DMS153 (cell line): ENCODE measurements around the gene CERS1.

ENCODE experiments used
- DNase-seq: peaks from one replicate; lab custom pipeline; 2025; lab: John Stamatoyannopoulos, UW

CERS1 gene

DNA sequence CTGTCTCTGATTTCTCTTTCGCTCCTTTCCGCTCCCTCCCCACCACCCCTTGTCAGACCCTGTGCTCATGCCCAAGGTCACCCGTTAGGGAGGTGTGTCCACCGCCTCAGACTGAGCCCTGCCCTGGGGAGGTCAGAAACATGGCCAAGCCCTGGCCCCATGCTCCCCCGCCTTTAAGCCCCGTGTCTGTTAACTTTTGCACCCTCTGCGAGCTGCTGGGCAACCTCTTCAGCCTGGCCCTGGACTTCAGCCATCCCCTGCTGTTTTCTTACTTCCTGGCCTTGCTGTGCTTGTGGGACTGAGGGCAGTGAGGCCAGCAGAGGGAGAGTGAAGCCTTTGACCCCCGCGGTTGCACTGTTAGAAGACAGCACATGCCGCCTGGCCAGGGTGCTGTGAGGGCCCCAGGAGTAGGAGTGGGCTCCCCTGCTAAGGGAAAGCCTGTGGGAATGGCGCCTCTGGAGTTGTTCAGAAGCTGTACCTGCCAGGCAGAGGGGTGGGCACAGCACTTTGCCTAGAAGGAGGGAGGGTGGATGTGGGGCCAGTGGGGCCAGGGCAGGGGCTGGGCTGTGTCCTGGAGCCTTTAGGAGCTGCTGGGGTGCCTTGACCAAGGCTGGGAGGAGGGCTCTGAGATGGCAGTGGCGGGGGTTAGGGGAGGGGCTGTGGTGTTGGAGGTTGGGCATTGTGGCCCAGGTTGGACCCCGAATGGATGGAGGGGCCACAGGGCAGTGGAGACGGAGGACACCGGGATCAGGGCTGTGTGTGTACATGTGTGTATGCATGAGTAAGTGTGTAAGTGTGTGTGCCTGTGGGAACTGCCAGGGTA lies 56.3 kb downstream of the CERS1 start:
- no peak for DNase-seq

DNA sequence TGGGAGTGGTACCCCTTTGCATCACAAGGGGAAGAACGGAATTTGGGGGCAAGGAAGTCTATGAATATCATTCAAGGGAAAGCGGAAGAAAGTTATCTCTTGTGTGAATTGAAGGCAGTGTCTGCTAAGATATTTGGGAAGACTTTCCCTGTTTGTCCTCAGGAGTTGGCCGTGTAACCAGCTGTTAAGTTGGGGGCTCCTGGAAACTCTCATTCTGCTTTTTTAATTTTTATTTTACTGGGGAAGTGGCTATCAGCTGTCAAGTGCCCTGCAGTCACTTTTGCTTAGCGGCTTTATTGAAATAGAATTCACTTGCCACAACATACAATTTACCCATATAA lies 61.3 kb downstream of the CERS1 start:
- DNase-seq, result no peak

DNA sequence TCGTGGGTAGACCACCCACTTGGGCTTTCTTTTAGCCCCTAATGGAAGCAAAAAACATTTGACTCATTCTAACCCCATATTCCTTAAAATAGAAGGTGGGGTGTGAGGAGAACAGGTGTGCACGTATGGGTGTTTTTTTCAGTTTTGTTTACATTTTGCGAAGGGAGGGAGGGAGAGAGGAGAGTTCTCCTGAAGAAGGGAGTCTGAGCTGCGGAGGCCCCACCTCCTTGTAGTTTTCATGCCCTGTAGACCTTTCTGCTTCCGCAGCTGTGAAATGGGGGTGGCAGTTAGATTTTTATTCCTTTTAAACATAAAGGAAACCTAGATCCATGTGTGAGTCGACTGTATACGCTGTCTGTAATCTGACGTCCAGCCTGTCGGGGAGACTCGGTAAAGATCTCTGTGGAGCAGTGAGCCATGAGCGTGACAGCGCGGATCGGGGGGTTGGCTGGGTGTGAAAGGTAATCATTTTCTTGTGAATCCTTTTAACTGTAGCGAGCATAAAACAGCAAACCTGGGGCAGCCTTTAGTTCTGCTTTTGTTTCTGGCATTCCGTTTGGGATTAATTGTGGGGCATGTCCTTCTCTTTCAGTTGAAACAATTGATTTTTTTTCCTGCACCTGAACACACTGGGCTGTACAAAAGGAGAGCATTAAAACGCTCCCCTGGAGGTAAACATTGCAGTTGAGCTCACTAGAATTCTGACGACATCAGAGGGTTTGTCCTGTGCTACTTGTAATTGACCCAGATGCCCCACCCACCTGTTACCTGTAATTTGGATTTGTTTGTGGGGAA lies 61.9 kb downstream of the CERS1 start:
- peak; percentile 54 for DNase-seq

DNA sequence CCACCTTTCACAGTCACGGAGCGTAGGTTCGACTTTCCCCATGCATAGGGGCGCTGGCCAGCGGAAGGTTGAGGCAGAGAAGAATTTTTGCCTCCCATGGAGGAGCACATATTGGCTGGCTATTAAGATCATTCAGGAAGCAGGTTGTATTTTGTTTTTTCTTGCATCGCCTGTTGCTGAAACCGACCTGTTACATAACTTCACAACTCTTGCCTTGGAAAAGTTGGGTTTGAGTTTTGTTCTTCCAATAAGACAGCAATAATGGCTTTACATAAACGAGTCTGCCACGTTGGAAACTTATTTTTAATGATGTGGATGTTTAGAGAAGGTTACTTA lies 62.8 kb downstream of the CERS1 start:
- DNase-seq, result no peak

DNA sequence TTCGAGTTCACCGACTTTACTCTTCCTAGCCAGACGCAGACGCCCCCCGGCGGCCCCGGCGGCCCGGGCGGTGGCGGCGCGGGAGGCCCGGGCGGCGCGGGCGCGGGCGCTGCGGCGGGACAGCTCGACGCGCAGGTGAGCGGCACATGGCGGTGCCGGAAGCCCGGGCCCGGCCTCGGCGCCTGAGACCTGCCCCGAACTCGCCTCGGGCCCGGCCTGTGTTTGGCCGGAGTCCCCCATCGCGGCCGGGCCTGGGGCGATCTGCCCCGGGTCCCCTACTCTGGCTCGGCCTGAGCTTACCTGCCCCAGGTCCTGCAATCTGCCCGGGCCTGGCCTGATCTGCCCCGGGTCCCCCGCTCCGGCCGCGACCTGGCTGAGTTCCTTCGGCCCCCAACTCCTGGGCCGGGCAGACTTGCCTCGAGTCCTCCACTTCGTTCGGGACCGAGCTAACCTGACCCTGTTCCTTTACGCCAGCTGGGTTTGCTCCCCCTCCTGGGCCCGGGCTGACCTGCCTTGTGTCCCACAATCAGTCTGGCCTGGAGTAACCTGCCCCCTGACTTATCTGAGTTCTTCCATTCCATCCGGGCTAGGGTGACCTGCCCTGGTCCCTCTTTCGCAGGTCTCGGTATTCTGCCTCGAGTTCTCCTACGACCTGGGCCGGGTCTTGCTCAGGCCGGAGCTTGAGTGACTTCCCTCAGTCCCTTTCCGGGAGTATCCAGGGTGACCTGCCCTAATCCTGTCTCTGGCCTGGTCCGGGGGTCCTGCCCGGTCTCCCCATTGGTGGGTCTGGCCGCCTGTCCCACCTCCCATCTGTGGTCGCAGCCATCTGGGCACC lies 63.4 kb downstream of the CERS1 start:
- DNase-seq, result no peak

DNA sequence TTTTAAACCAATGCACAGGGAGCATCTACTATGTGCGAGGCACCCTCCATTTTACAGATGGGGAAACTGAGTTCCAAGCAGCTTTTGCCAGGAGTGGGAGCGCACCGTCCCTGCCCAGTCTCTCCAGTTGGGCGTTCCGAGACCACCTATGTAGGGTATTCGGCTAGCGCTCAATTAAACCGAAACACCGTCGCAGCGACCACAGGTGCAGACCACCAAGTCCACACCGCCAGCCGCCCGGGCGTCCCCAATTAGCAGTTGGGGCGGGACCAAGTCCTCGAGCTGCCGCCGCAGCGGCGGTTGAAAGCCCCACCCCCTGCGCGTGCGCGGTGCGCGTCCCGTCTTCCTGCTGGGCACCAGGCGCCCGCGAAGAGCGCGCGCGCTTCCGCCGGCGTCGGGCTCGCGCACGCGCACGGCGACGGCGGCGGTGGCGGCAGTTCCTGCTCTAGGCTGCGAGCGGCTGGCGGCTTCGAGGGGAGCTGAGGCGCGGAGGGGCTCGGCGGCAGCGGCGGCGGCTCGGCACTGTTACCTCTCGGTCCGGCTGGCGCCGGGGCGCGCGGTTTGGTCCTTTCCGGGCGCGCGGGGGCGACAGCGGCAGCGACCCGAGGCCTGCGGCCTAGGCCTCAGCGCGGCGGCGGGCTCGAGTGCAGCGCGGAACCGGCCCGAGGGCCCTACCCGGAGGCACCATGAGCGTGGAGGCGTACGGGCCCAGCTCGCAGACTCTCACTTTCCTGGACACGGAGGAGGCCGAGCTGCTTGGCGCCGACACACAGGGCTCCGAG lies 64.2 kb downstream of the CERS1 start, which contains the start of gene UPF1:
TSS of gene UPF1 (plus strand) at position 436 of the 782 bp plus-strand sequence. CDS start at position 687, 251 bp downstream.
- DNase-seq, result peak; percentile 89

DNA sequence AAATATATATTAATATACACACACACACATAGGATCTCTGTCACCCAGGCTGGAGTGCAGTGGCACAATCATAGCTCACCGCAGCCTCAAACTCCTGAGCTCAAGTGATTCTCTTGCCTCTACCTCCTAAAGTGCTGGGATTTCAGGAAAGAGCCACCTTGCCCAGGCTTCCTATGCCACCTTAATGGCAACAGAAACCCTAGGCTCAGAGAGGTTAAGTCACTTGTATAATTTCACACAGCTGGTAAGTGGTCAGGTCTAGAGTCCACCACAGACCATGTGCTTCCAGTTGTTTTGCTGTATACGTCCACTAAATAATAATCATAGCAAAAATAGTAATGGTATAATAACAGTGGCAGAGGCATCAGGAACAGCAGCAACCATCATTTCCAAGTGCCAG lies 65.5 kb downstream of the CERS1 start:
- DNase-seq, result no peak

DNA sequence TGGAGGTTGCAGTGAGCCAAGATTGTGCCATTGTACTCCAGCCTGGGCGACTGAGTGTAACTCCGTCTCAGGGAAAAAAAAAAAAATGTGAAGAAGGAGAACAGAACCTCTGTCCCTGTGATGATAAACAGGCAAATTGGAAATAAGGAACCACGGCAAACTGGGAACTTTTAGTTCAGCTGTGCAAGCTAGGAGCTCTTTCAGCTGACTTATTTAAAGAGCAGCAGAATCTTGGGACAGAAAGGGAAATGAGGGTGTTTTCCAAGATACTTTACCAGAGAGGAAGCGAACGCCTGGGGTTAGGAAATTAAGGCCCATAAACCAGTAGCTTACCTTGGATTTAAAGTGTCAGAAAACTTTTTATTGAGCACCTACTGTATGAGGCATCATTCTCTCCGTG lies 67.2 kb downstream of the CERS1 start:
- no peak for DNase-seq
